GM18520 (cell line): ENCODE results near the gene PAX5.

ENCODE experiments used
- ATAC-seq: cut with Tn5 transposase; IDR thresholded peaks from one replicate; pipeline ENCODE4 v1.9.1; 2021; ENCODE audit not compliant: unreplicated experiment

PAX5 gene

GRCh38 chr9:36961561-36962325, 72.3 kb downstream of the PAX5 start:
- ATAC-seq = no peak

- ATAC-seq = no peak
These were observed 73.0 kb downstream of the PAX5 start for GRCh38 chr9:36961051-36961450.

- ATAC-seq = no peak
These were observed 73.5 kb downstream of the PAX5 start for GRCh38 chr9:36960575-36960955.

- no peak for ATAC-seq
These were observed 74.1 kb downstream of the PAX5 start for GRCh38 chr9:36959681-36960574.

GRCh38 chr9:36956908-36957307, 77.2 kb downstream of the PAX5 start:
- ATAC-seq = no peak

GRCh38 chr9:36950389-36950788, 83.7 kb downstream of the PAX5 start:
- ATAC-seq = no peak

GRCh38 chr9:36949466-36949865, 84.6 kb downstream of the PAX5 start:
- no peak for ATAC-seq

GRCh38 chr9:36948051-36948450, 86.0 kb downstream of the PAX5 start:
- ATAC-seq = no peak

GRCh38 chr9:36946653-36947052, 87.4 kb downstream of the PAX5 start:
- no peak for ATAC-seq

- ATAC-seq = no peak
These were observed 88.1 kb downstream of the PAX5 start for GRCh38 chr9:36945999-36946398.

GRCh38 chr9:36942891-36943290, 91.2 kb downstream of the PAX5 start:
- ATAC-seq = no peak

GRCh38 chr9:36941441-36941840, 92.6 kb downstream of the PAX5 start:
- no peak for ATAC-seq

- ATAC-seq = no peak
These were observed 93.2 kb downstream of the PAX5 start for GRCh38 chr9:36940881-36941280.

GRCh38 chr9:36940500-36940853, 93.6 kb downstream of the PAX5 start:
- no peak for ATAC-seq

- no peak for ATAC-seq
These were observed 94.2 kb downstream of the PAX5 start for GRCh38 chr9:36939655-36940499.

- no peak for ATAC-seq
These were observed 94.9 kb downstream of the PAX5 start for GRCh38 chr9:36939214-36939613.

GRCh38 chr9:36938617-36939016, 95.5 kb downstream of the PAX5 start:
- ATAC-seq = no peak

- no peak for ATAC-seq
These were observed 96.1 kb downstream of the PAX5 start for GRCh38 chr9:36937951-36938350.

GRCh38 chr9:36937346-36937745, 96.7 kb downstream of the PAX5 start:
- no peak for ATAC-seq

- ATAC-seq = no peak
These were observed 97.6 kb downstream of the PAX5 start for GRCh38 chr9:36936498-36936831.

GRCh38 chr9:36935768-36936497, 98.1 kb downstream of the PAX5 start:
- peak; percentile 54 for ATAC-seq
